NB4 (cell line): Measurements from ENCODE around the gene CA9.

Experiments
- DNase-seq: peaks from one replicate; pipeline ENCODE4 v3.0.0; 2010; ENCODE audit warnings: low read depth
- H3K4me3 ChIP-seq: one replicate; pipeline ENCODE4 v1.5.1; 2011; ENCODE audit warnings: mild to moderate bottlenecking, low read depth, low read length, moderate library complexity
- CTCF ChIP-seq: IDR thresholded peaks from one replicate; pipeline ENCODE4 v1.5.1; 2012; ENCODE audit warnings: low read depth, low read length
- MAX ChIP-seq: IDR thresholded peaks from 2 replicates; pipeline ENCODE4 v1.6.1; 2011; ENCODE audit warnings: low read depth, low read length
- MYC ChIP-seq: IDR thresholded peaks from 2 replicates; pipeline ENCODE4 v1.6.1; 2011; ENCODE audit warnings: low read depth, low read length
- POLR2A ChIP-seq: IDR thresholded peaks from 2 replicates; pipeline ENCODE4 v1.6.1; 2011; ENCODE audit warnings: mild to moderate bottlenecking; ENCODE audit not compliant: insufficient read length; ENCODE audit errors: extremely low read depth

Gene CA9

GRCh38 chr9:35658137-35658967 is 15.4 kb upstream of the CA9 start, which contains the start of gene CCDC107:
CCDC107 (plus strand) TSS chr9:35658292; CDS start chr9:35658380, 88 bp downstream.
- TF ChIP-seq CTCF = peak; percentile 56
- TF ChIP-seq MAX = no peak; the same call in 1 of the 2 replicates
- TF ChIP-seq POLR2A = peak; percentile 61
- no peak for TF ChIP-seq MYC
- peak; percentile 86 for DNase-seq
- H3K4me3 ChIP-seq = peak within 1 kb of the TSS; percentile 65

GRCh38 chr9:35658968-35659220 is 14.8 kb upstream of the CA9 start:
- peak; percentile 65 for DNase-seq
- no peak for TF ChIP-seq POLR2A

GRCh38 chr9:35659340-35659739 is 14.4 kb upstream of the CA9 start:
- TF ChIP-seq POLR2A = no peak
- DNase-seq = peak; percentile 18
- H3K4me3 ChIP-seq = peak overlapping the region; percentile 65

More at GRCh38 chr9:35658968-35659220, 14.8 kb upstream of the CA9 start:
- H3K4me3 ChIP-seq = peak overlapping the region; percentile 65

- no peak for DNase-seq
- no peak overlapping the region for H3K4me3 ChIP-seq
- TF ChIP-seq POLR2A = no peak
- no peak for TF ChIP-seq MAX
- peak; percentile 4 for TF ChIP-seq CTCF
These were observed 12.7 kb upstream of the CA9 start for GRCh38 chr9:35660966-35661415.

- no peak overlapping the region for H3K4me3 ChIP-seq
- TF ChIP-seq MYC (no peak), CTCF (no peak), POLR2A (no peak), MAX (no peak)
- no peak for DNase-seq
These were observed 11.9 kb upstream of the CA9 start for GRCh38 chr9:35661756-35662350.

- no peak for DNase-seq
- TF ChIP-seq MAX (no peak), CTCF (no peak), POLR2A (no peak), MYC (no peak)
- H3K4me3 ChIP-seq = no peak overlapping the region
These were observed 11.3 kb upstream of the CA9 start for GRCh38 chr9:35662437-35662836.
